ENCODE measurements around the gene TCF4.

Gene TCF4

DNA sequence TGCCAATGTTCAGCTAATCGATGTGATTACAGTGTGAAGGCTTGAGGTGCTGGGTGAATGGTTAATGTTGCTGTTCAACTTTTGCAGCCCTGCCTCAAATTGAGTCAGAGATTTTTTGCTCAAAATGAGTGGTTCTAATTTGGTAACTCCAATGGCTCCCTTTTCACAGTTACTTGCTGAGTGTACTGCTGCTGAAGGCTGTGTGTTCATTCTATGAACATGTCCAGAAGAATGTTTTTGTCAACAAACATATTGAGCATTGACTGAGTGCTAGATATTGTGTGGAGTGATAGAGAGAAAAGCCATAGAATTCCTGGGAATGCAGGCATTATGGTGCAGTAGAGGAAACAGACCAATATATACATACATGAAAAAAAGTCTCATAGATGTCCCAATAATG lies 39.0 kb upstream of the TCF4 start:
- H3K36me3 ChIP-seq = no peaks in the 10 kb centered on the region
- no peak overlapping the region for H3K27ac ChIP-seq
- DNase-seq = no peak
- TF ChIP-seq, protein P1, sequence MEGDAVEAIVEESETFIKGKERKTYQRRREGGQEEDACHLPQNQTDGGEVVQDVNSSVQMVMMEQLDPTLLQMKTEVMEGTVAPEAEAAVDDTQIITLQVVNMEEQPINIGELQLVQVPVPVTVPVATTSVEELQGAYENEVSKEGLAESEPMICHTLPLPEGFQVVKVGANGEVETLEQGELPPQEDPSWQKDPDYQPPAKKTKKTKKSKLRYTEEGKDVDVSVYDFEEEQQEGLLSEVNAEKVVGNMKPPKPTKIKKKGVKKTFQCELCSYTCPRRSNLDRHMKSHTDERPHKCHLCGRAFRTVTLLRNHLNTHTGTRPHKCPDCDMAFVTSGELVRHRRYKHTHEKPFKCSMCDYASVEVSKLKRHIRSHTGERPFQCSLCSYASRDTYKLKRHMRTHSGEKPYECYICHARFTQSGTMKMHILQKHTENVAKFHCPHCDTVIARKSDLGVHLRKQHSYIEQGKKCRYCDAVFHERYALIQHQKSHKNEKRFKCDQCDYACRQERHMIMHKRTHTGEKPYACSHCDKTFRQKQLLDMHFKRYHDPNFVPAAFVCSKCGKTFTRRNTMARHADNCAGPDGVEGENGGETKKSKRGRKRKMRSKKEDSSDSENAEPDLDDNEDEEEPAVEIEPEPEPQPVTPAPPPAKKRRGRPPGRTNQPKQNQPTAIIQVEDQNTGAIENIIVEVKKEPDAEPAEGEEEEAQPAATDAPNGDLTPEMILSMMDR (IDR thresholded peaks at IDR 0.05; ENCODE audit: low read depth, low read length) = no peak
- H3K27me3 ChIP-seq (ENCODE audit: insufficient read depth, low read depth, severe bottlenecking) = no peaks in the 10 kb centered on the region
- no peaks in the 10 kb centered on the region for H3K9me3 ChIP-seq (ENCODE audit: severe bottlenecking)
- no peak overlapping the region for H3K4me3 ChIP-seq (ENCODE audit: low read depth, low read length)

DNA sequence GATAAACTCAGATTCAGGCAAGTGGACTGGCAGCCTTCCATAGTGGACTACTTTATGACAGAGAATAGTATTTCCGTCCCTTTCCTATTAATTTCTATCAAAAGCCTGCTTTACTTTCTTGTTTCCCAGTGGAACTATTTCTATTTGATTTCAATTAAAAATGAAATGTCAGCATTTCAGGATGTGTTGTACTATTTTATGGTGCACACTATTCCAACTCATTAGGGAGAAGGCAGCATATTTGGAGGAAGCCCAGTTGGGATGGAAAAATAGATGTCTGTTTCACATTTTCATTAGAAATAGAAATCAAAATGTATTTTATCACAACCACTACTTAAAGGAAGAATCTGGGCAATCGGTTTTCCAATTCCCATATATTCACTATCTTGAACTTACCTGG lies 37.9 kb upstream of the TCF4 start:
- Histone ChIP-seq H3K27ac (no peak overlapping the region), H3K27me3 (ENCODE audit: insufficient read depth, low read depth, severe bottlenecking) (no peaks in the 10 kb centered on the region), H3K36me3 (no peaks in the 10 kb centered on the region), H3K9me3 (ENCODE audit: severe bottlenecking) (no peaks in the 10 kb centered on the region), H3K4me3 (ENCODE audit: low read depth, low read length) (no peak overlapping the region)
- no peak for DNase-seq
- TF ChIP-seq, protein P1 (IDR thresholded peaks at IDR 0.05; ENCODE audit: low read depth, low read length) = no peak

DNA sequence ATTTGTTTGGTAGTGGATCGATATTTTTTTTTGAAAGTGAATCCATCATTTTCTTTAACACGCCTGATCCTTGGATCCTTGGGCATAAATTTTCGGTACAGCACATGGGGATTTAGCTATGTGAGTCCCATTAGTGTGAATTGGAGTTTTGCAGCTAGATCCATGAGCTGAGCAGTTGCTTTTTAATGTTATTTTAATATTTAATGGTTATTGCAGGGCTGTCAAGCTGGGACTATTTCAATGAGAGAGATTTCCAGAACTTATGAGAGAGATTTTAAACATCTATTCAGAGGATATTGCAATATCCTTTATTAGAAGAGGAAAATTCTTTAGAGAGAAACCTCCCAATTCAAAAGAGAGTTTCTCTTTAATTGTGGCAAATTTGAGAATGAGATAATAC lies 35.6 kb upstream of the TCF4 start:
- TF ChIP-seq, protein P1 (IDR thresholded peaks at IDR 0.05; ENCODE audit: low read depth, low read length) = no peak
- DNase-seq = no peak

DNA sequence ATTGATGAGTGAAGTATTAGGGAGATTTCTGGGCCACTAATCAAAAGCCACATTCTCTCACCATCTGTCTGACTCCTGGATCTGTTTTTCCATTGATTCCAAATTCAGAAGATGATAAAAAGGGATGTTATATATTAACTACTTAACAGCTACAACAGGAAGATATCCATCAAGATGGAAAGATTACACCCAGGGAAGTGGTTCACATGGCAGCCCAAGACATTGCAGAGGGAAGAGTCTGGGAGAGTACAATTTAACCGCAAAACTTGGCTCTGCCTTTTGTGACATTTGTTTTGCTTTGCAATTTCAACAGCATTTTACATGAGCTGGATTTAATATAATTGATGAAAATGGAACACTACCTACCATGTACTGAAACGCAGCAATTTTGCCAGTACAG lies 22.5 kb upstream of the TCF4 start:
- DNase-seq = no peak
- TF ChIP-seq, protein P1 (IDR thresholded peaks at IDR 0.05; ENCODE audit: low read depth, low read length) = no peak
- no peaks in the 10 kb centered on the region for H3K9me3 ChIP-seq (ENCODE audit: severe bottlenecking)
- no peak overlapping the region for H3K4me3 ChIP-seq (ENCODE audit: low read depth, low read length)
- no peak overlapping the region for H3K27ac ChIP-seq
- no peaks in the 10 kb centered on the region for H3K36me3 ChIP-seq
- H3K27me3 ChIP-seq (ENCODE audit: insufficient read depth, low read depth, severe bottlenecking) = no peaks in the 10 kb centered on the region

More for the DNA sequence above, 35.6 kb upstream of the TCF4 start:
- no peaks in the 10 kb centered on the region for H3K36me3 ChIP-seq
- H3K9me3 ChIP-seq (ENCODE audit: severe bottlenecking) = no peaks in the 10 kb centered on the region
- no peak overlapping the region for H3K27ac ChIP-seq
- no peak overlapping the region for H3K4me3 ChIP-seq (ENCODE audit: low read depth, low read length)
- H3K27me3 ChIP-seq (ENCODE audit: insufficient read depth, low read depth, severe bottlenecking) = no peaks in the 10 kb centered on the region

DNA sequence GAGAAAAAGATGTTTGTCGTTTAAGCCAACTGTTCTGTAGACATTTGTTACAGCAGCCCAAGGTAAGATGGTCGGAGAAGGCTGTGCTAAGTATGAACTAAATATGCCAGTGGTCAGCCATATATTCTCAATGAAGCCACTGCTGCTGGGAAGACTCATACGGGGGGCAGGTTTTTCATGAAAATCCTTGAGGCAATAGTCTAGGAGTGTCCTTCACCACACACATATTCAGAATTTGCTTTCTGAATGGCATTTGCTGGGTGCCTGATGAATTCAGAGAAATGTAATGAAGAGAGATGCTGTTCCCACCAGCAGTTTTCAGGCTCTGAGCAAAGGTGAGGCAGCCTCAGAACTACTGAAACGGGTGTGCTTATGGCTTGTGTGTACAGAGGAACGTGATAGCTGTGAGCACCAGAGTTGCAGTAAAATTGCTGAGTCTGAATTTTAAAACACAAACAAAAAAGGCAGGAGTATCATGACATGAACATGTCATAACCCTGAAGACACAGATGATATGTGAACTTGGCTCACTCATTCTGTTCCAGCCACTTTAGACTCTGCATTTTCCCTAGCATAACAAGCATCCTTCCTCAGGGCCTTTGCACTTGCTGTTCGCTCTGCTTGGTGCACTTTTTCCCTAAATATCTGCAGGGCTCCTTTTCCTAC lies 21.3 kb upstream of the TCF4 start:
- DNase-seq = no peak
- Histone ChIP-seq H3K27ac (no peak overlapping the region), H3K9me3 (ENCODE audit: severe bottlenecking) (no peaks in the 10 kb centered on the region), H3K36me3 (no peaks in the 10 kb centered on the region), H3K4me3 (ENCODE audit: low read depth, low read length) (no peak overlapping the region), H3K27me3 (ENCODE audit: insufficient read depth, low read depth, severe bottlenecking) (no peaks in the 10 kb centered on the region)
- TF ChIP-seq, protein P1 (IDR thresholded peaks at IDR 0.05; ENCODE audit: low read depth, low read length) = no peak

DNA sequence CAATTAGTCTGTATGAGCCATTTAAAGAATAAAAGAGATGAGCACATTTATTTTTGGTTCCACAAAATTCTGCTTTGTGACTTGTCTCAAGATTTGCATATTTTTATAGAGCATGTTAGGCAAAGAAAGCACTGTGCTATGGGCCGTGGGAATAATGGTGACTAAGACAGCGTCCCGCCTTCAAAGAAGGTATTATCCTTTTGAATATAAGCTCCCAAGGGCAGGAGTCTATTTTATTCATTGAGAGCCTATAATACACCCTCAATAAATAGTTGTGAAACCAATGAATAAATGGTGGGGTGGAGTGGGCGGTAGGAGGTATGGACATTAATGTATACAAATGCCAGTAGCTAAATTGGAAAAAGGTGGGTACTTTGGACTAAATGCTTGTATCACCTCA lies 20.5 kb upstream of the TCF4 start:
- Histone ChIP-seq H3K9me3 (ENCODE audit: severe bottlenecking) (no peaks in the 10 kb centered on the region), H3K27ac (no peak overlapping the region), H3K4me3 (ENCODE audit: low read depth, low read length) (no peak overlapping the region), H3K36me3 (no peaks in the 10 kb centered on the region), H3K27me3 (ENCODE audit: insufficient read depth, low read depth, severe bottlenecking) (no peaks in the 10 kb centered on the region)
- no peak for DNase-seq
- TF ChIP-seq, protein P1 (IDR thresholded peaks at IDR 0.05; ENCODE audit: low read depth, low read length) = no peak
